ENCODE measurements around the gene AHSA1. TPM values are rescaled to one million over a fixed set of nuclear protein-coding genes. Genes with fewer than 3 reads are reported as not detected.

AHSA1 gene
- polyA plus RNA-seq, 1 experiment = 145 TPM

- no peak overlapping the region for H3K4me3 ChIP-seq (ENCODE audit: low read depth, low read length)
- ChIA-PET POLR2A (no interaction called here), CTCF (no interaction called here)
- TF ChIP-seq CTCF (IDR thresholded peaks at IDR 0.05; ENCODE audit: low read depth, low read length) = no peak
- peaks cover 8% of the 10 kb centered on the region for H3K9me3 ChIP-seq (ENCODE audit: control insufficient read depth, insufficient read depth, low read length)
- no peak for DNase-seq (ENCODE audit: low read depth, low spot score)
- H3K27me3 ChIP-seq (ENCODE audit: control insufficient read depth, insufficient read depth, low read length) = no peaks in the 10 kb centered on the region
- H3K27ac ChIP-seq (ENCODE audit: low read depth, low read length) = no peak overlapping the region
Measured at GRCh38 chr14:77421201-77421600, 36.7 kb upstream of the AHSA1 start.

- CTCF ChIA-PET = no interaction called here
- H3K27me3 ChIP-seq (ENCODE audit: control insufficient read depth, insufficient read depth, low read length) = no peaks in the 10 kb centered on the region
- no peak within 1 kb of the TSS for H3K27ac ChIP-seq (ENCODE audit: low read depth, low read length)
- POLR2A ChIA-PET = no interaction called here
- H3K4me3 ChIP-seq (ENCODE audit: low read depth, low read length) = no peak within 1 kb of the TSS
- DNase-seq (ENCODE audit: low read depth, low spot score) = no peak
- TF ChIP-seq CTCF (IDR thresholded peaks at IDR 0.05; ENCODE audit: low read depth, low read length) = no peak
- peaks cover 8% of the 10 kb centered on the region for H3K9me3 ChIP-seq (ENCODE audit: control insufficient read depth, insufficient read depth, low read length)
Measured at GRCh38 chr14:77423423-77423822, 34.5 kb upstream of the AHSA1 start, which contains the start of gene NOXRED1. Gene NOXRED1 (minus strand): TSS chr14:77423523. CDS start chr14:77422889, 634 bp downstream.

GRCh38 chr14:77424862-77425261 lies 33.0 kb upstream of the AHSA1 start:
- no peaks in the 10 kb centered on the region for H3K9me3 ChIP-seq (ENCODE audit: control insufficient read depth, insufficient read depth, low read length)
- no peak for TF ChIP-seq CTCF (IDR thresholded peaks at IDR 0.05; ENCODE audit: low read depth, low read length)
- CTCF ChIA-PET = interaction anchor here (0.6 kb wide), 1 partner anchor 88 kb away, joined by 9 read pairs; no protein-coding TSS in a partner anchor
- no peaks in the 10 kb centered on the region for H3K27me3 ChIP-seq (ENCODE audit: control insufficient read depth, insufficient read depth, low read length)
- no peak for DNase-seq (ENCODE audit: low read depth, low spot score)
- POLR2A ChIA-PET = no interaction called here
- no peak overlapping the region for H3K27ac ChIP-seq (ENCODE audit: low read depth, low read length)
- no peak overlapping the region for H3K4me3 ChIP-seq (ENCODE audit: low read depth, low read length)

- no peak for DNase-seq (ENCODE audit: low read depth, low spot score)
- H3K27me3 ChIP-seq (ENCODE audit: control insufficient read depth, insufficient read depth, low read length) = no peaks in the 10 kb centered on the region
- ChIA-PET POLR2A (no interaction called here), CTCF (no interaction called here)
- H3K27ac ChIP-seq (ENCODE audit: low read depth, low read length) = no peak overlapping the region
- H3K9me3 ChIP-seq (ENCODE audit: control insufficient read depth, insufficient read depth, low read length) = no peaks in the 10 kb centered on the region
- H3K4me3 ChIP-seq (ENCODE audit: low read depth, low read length) = no peak overlapping the region
- no peak for TF ChIP-seq CTCF (IDR thresholded peaks at IDR 0.05; ENCODE audit: low read depth, low read length)
Measured at GRCh38 chr14:77426396-77426795, 31.5 kb upstream of the AHSA1 start.

GRCh38 chr14:77436042-77436441 lies 21.9 kb upstream of the AHSA1 start:
- CTCF ChIA-PET = no interaction called here

More at GRCh38 chr14:77436042-77436441, 21.9 kb upstream of the AHSA1 start:
- Histone ChIP-seq H3K4me3 (ENCODE audit: low read depth, low read length) (no peak overlapping the region), H3K27ac (ENCODE audit: low read depth, low read length) (no peak overlapping the region), H3K9me3 (ENCODE audit: control insufficient read depth, insufficient read depth, low read length) (no peaks in the 10 kb centered on the region), H3K27me3 (ENCODE audit: control insufficient read depth, insufficient read depth, low read length) (no peaks in the 10 kb centered on the region)
- TF ChIP-seq CTCF (IDR thresholded peaks at IDR 0.05; ENCODE audit: low read depth, low read length) = no peak
- POLR2A ChIA-PET = no interaction called here
- no peak for DNase-seq (ENCODE audit: low read depth, low spot score)
